ENCODE data around the gene TLE2. TPM values are rescaled to one million over a fixed set of nuclear protein-coding genes. Genes with fewer than 3 reads are reported as not detected.

The TLE2 gene
- total RNA-seq, 1 donor from 2014 or later = not detected

DNA sequence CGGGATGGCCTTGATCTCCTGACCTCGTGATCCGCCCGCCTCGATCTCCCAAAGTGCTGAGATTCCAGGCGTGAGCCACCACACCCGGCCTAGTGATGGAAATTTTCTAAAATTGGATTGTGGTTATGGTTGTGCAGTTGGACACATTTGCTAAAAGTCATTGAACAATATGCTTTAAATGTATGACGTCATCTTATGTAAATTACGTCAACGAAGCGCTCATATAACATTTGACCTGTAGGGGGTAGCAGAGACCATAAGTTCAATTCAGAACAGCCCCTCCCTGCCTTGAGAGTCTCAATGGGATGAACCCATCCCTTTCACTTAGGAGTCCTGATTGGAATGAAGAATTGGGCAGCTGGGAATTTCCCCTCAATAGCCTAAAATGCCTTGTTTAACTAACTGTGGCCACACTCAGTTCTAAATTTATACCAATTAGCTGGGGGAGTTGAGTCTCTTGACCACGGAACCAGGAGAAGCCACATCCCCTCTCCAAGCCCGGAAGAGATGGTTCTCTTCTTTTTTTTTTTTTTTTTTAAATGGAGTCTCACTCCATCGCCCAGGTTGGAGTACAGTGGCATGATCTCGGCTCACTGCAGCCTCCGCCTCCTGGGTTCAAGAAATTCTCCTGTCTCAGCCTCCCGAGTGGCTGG is 66.9 kb downstream of the TLE2 start:
- Histone ChIP-seq H3K4me3 (no peak overlapping the region), H3K79me2 (ENCODE audit: low read depth) (no peaks in the 10 kb centered on the region), H3K36me3 (no peaks in the 10 kb centered on the region), H4K20me1 (ENCODE audit: low read depth) (no peaks in the 10 kb centered on the region), H3K4me1 (no peaks in the 10 kb centered on the region), H3K9ac (no peak overlapping the region), H3K27ac (no peak overlapping the region), H3F3A (ENCODE audit: low read depth) (no peaks in the 10 kb centered on the region), H2AFZ (replicated peaks) (no peak overlapping the region), H3K9me3 (ENCODE audit: low read depth) (no peaks in the 10 kb centered on the region), H3K27me3 (no peaks in the 10 kb centered on the region), H3K4me2 (no peak overlapping the region)
- Mint-ChIP-seq H3K4me3 (peak overlapping the region; percentile 1), H3K27me3 (ENCODE audit: insufficient read depth, low read depth) (peaks cover 26% of the 10 kb centered on the region), H3K4me1 (peaks cover 5% of the 10 kb centered on the region), H3K27ac (peak overlapping the region; percentile 8), H3K9me3 (no peaks in the 10 kb centered on the region), H3K36me3 (no peaks in the 10 kb centered on the region)
- peak; percentile 95 for DNase-seq (ENCODE audit: low spot score)
- TF ChIP-seq EZH2phosphoT487 (IDR thresholded peaks at IDR 0.05) (no peak), EZH2 (IDR thresholded peaks at IDR 0.05) (no peak)
- TF ChIP-seq, protein P1, sequence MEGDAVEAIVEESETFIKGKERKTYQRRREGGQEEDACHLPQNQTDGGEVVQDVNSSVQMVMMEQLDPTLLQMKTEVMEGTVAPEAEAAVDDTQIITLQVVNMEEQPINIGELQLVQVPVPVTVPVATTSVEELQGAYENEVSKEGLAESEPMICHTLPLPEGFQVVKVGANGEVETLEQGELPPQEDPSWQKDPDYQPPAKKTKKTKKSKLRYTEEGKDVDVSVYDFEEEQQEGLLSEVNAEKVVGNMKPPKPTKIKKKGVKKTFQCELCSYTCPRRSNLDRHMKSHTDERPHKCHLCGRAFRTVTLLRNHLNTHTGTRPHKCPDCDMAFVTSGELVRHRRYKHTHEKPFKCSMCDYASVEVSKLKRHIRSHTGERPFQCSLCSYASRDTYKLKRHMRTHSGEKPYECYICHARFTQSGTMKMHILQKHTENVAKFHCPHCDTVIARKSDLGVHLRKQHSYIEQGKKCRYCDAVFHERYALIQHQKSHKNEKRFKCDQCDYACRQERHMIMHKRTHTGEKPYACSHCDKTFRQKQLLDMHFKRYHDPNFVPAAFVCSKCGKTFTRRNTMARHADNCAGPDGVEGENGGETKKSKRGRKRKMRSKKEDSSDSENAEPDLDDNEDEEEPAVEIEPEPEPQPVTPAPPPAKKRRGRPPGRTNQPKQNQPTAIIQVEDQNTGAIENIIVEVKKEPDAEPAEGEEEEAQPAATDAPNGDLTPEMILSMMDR (IDR thresholded peaks at IDR 0.05) = peak; percentile 92

DNA sequence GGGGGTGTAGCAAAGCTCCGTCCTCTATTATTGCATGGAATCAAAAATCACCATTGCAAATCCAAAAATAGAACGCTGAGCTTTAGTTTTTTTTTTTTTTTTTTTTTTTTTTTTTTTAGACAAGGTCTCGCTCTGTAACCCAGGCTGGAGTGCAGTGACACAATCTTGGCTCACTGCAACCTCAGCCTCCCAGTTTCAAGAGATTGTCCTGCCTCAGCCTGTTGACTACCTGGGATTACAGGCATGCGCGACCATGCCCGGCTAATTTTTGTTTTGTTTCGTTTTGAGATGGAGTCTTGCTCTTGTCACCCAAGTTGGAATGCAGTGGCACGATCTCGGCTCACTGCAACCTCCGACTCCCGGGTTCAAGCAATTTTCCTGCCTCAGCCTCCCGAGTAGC is 69.0 kb downstream of the TLE2 start:
- H3K79me2 ChIP-seq (ENCODE audit: low read depth) = no peaks in the 10 kb centered on the region
- Mint-ChIP-seq H3K4me1 (peaks cover 5% of the 10 kb centered on the region), H3K36me3 (no peaks in the 10 kb centered on the region), H3K4me3 (no peak overlapping the region), H3K9me3 (no peaks in the 10 kb centered on the region), H3K27ac (no peak overlapping the region), H3K27me3 (ENCODE audit: insufficient read depth, low read depth) (peaks cover 24% of the 10 kb centered on the region)
- no peak overlapping the region for H3K9ac ChIP-seq
- no peaks in the 10 kb centered on the region for H3K9me3 ChIP-seq (ENCODE audit: low read depth)
- no peak overlapping the region for H3K4me3 ChIP-seq
- H4K20me1 ChIP-seq (ENCODE audit: low read depth) = no peaks in the 10 kb centered on the region
- H3K4me1 ChIP-seq = no peaks in the 10 kb centered on the region
- H3K27ac ChIP-seq = no peak overlapping the region
- no peaks in the 10 kb centered on the region for H3K36me3 ChIP-seq
- H2AFZ ChIP-seq (replicated peaks) = no peak overlapping the region
- H3F3A ChIP-seq (ENCODE audit: low read depth) = no peaks in the 10 kb centered on the region
- H3K27me3 ChIP-seq = no peaks in the 10 kb centered on the region
- H3K4me2 ChIP-seq = no peak overlapping the region
- DNase-seq (ENCODE audit: low spot score) = no peak
- no peak for TF ChIP-seq EZH2phosphoT487 (IDR thresholded peaks at IDR 0.05)
- TF ChIP-seq, protein P1 (IDR thresholded peaks at IDR 0.05) = no peak
- no peak for TF ChIP-seq EZH2 (IDR thresholded peaks at IDR 0.05)

DNA sequence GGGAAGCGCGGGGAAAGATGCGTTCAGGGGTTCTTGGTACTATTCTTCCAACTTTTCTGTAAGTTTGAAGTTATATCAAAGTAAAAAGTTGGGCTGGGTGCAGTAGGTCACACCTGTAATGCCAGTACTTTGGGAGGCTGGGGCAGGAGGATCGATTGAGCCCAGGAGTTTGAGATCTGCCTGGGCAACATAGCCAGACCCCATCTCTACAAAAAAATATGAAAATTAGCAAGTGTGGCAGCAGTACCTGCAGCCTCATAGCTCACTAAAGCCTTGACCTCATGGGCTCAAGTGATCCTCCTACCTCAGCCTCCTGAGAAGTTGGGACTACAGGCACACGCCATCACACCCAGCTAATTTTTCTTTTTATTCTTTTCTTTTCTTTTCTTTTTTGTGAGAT is 71.9 kb downstream of the TLE2 start:
- H2AFZ ChIP-seq (replicated peaks) = no peak overlapping the region
- TF ChIP-seq, protein P1 (IDR thresholded peaks at IDR 0.05) = no peak
- no peak for TF ChIP-seq EZH2phosphoT487 (IDR thresholded peaks at IDR 0.05)
- no peak for TF ChIP-seq EZH2 (IDR thresholded peaks at IDR 0.05)
- no peak overlapping the region for H3K4me3 ChIP-seq
- Mint-ChIP-seq H3K4me1 (peaks cover 3% of the 10 kb centered on the region), H3K9me3 (no peaks in the 10 kb centered on the region), H3K27me3 (ENCODE audit: insufficient read depth, low read depth) (peaks cover 20% of the 10 kb centered on the region), H3K4me3 (no peak overlapping the region), H3K36me3 (no peaks in the 10 kb centered on the region), H3K27ac (no peak overlapping the region)
- H3K9me3 ChIP-seq (ENCODE audit: low read depth) = no peaks in the 10 kb centered on the region
- H3K9ac ChIP-seq = no peak overlapping the region
- no peak overlapping the region for H3K4me2 ChIP-seq
- no peaks in the 10 kb centered on the region for H4K20me1 ChIP-seq (ENCODE audit: low read depth)
- H3F3A ChIP-seq (ENCODE audit: low read depth) = peaks cover 4% of the 10 kb centered on the region
- no peaks in the 10 kb centered on the region for H3K36me3 ChIP-seq
- no peaks in the 10 kb centered on the region for H3K4me1 ChIP-seq
- no peaks in the 10 kb centered on the region for H3K79me2 ChIP-seq (ENCODE audit: low read depth)
- H3K27me3 ChIP-seq = no peaks in the 10 kb centered on the region
- no peak overlapping the region for H3K27ac ChIP-seq
- no peak for DNase-seq (ENCODE audit: low spot score)

All from neural progenitor cell (in vitro differentiated cells).